Heart right ventricle (tissue), 16 donors: Measurements from ENCODE around the gene CTDNEP1. TPM values are rescaled to one million over a fixed set of nuclear protein-coding genes. Genes with fewer than 3 reads are reported as not detected.

ENCODE experiments used
- ATAC-seq, 8 donors: fragments of 200-7000 bp; cut with Tn5 transposase; one replicate each; pipeline ENCODE4 v1.9.1; 2020; ENCODE audit warnings: mild to moderate bottlenecking in 8 of 8, moderate library complexity in 8 of 8, moderate number of reproducible peaks in 1 of 8
- DNase-seq, 2 donors: peaks; one replicate each; pipeline ENCODE4 v3.0.0-alpha.2; 2020
- H3K27ac ChIP-seq, 10 donors: fragments of 200-600 bp; sonication (generic) in 2 of 10; one replicate each; pipeline versions ENCODE4 v1.5.0 to v1.8.0; 2020 to 2022; ENCODE audit warnings: mild to moderate bottlenecking in 3 of 10
- H3K27me3 ChIP-seq, 7 donors: fragments of 200-600 bp; one replicate each; pipeline ENCODE4 v1.8.0; 2021 to 2022; ENCODE audit warnings: mild to moderate bottlenecking in 2 of 7
- H3K36me3 ChIP-seq, 9 donors: fragments of 200-600 bp; sonication (generic) in 1 of 9; one replicate each; pipeline versions ENCODE4 v1.5.0 to v1.8.0; 2020 to 2022; ENCODE audit warnings: mild to moderate bottlenecking in 2 of 9
- H3K4me1 ChIP-seq, 9 donors: fragments of 200-600 bp; sonication (generic) in 1 of 9; one replicate each; pipeline versions ENCODE4 v1.5.0 to v1.8.0; 2020 to 2022; ENCODE audit warnings: mild to moderate bottlenecking in 4 of 9
- H3K4me3 ChIP-seq, 10 donors: fragments of 200-600 bp; sonication (generic) in 2 of 10; one replicate each; pipeline versions ENCODE4 v1.5.0 to v1.8.0; 2020 to 2022; ENCODE audit warnings: mild to moderate bottlenecking in 7 of 10, moderate library complexity in 2 of 10
- H3K9me3 ChIP-seq, 11 donors: fragments of 200-600 bp in 10 of 11; sonication (generic) in 2 of 11; one replicate each; pipeline versions ENCODE4 v1.5.0 to v1.8.0; 2013 to 2022; ENCODE audit warnings: mild to moderate bottlenecking in 2 of 11, control low read depth in 1 of 11, moderate library complexity in 1 of 11
- WGBS, 2 donors: extraction: QIAGEN DNeasy Blood & Tissue Kit; methylation state at CpG; one replicate each; pipeline ENCODE4 v1.1.7; 2013; ENCODE audit warnings: inconsistent platforms in 1 of 2; 5-methylcytosine and 5-hydroxymethylcytosine counted together
- intact Hi-C, 10 donors: fragments of 100-400 bp; cut with DNase I; formaldehyde crosslinking; loops; one replicate each; pipeline versions ENCODE4 v1.11.1 to v1.14.2; 2022
- polyA plus RNA-seq, 2 donors: library from polyadenylated mRNA; stranded (reverse); fragments of 200-250 nt; gene quantifications; one replicate each; pipeline ENCODE4 v1.2.3, GENCODE V29; 2013
- total RNA-seq, 10 donors: library from RNA; stranded (reverse); fragmentation: NEBNext Ultra II Directional in 3 of 10; extraction: Animal tissue kit (Norgen Biotek cat#: 25700) in 3 of 10; gene quantifications; one replicate each; pipeline versions ENCODE4 v1.2.1 to v1.2.4, GENCODE V29; 2021 to 2023
- TF ChIP-seq, protein P1 (sequence below), 9 donors: fragments of 200-600 bp; sonication (generic) in 2 of 9; IDR thresholded peaks; one replicate each; pipeline versions ENCODE4 v1.5.0 to v1.8.0; 2021 to 2022; ENCODE audit warnings: antibody characterized with exemption in 9 of 9, mild to moderate bottlenecking in 5 of 9, moderate library complexity in 1 of 9
- donor health status: Arrhythmogenic right ventricular cardiomyopathy.
- donor health status: ischemic (EF 13 %, LVEDD 7.1; RV severe dilation, severe dysfunction).
- donor health status: healthy with polysubstance abuse.
- donor health status: DM: no; HTN: yes; CAD: no.
- donor health status: DM: no; HTN: no; CAD: no.
- donor health status: ischemic (EF 25% LVEDD 6.9; RV normal size, moderate dysfunction).
- donor health status: ischemic (EF 25% LVEDD 5.7; RV mildly dilated, moderate dysfunction).
- donor health status: healthy.
- donor health status: DM: yes; HTN: yes; CAD: no.
- donor health status: Ischemic cardiomyopathy.
- donor health status: ischemic (EF 35%, LVEDD 5.7; RV mildly dilated, moderate dysfunction).
- donor health status: nonischemic (EF 11% LVEDD 7.7; RV severe dilation, severe dysfunction).
- donor health status: DM: yes; HTN: yes; CAD: no.
- donor health status: PGD.
- donor health status: ischemic (EF 29% LVEDD 5.4; RV normal size, mild dysfunction).
- donor health status: nonischemic (EF 23%, LVEDD 6.1; RV moderate dilation, normal function).

Gene CTDNEP1
- total and polyA plus RNA-seq, 12 donors = 56.3 to 135 (median 110) TPM

DNA sequence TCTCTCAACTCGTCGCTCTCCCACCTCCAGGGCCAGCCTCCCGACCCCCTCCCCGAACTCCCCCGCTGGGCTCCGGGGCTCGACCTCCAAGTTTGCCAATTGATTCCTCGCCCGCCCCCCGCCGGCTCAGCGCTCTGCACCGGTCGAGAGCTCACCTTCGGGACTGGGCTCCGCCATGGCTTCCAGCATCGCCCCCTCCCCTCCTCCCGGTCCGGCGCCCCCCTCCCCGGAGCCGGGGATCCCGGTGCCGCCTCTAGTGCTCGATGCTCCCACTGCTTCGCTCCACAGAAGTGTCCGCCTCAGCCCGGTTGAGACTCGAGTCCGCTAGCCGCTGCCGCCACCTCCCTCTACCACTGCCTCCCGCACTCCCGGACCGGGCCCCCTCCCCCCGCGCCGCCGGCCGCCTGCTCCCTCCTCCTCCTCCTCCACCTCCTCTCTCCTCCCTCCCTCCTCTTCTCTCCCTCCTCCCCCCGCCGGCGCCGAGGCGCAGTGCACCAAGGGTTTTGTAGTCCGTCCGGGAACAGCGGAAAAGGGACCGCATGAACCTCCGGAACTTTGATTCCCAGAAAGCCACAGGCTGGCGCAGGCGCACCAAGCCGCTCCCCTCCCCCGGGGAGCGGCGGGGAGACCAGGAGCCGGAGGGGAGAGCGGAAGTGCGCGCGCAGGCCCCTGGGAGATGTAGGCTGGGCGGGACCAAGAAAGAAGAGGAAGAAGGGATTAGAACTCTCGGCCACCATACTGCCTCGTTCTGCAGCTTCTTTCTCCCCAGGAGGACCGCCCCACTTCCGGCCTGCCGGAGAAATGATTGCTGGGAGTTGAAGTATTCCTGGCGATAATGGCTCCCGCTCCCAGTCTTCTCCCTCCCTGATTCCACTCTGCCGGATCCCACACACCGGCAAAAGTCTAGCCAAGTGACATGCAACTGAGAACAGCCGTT lies 12.2 kb downstream of the CTDNEP1 start, which contains the start of gene PHF23:
PHF23 (minus strand) TSS at position 367 of the 937 bp plus-strand sequence; CDS start at position 189, 178 bp downstream.
- peak; percentile 99 for DNase-seq
- TF ChIP-seq, protein P1, sequence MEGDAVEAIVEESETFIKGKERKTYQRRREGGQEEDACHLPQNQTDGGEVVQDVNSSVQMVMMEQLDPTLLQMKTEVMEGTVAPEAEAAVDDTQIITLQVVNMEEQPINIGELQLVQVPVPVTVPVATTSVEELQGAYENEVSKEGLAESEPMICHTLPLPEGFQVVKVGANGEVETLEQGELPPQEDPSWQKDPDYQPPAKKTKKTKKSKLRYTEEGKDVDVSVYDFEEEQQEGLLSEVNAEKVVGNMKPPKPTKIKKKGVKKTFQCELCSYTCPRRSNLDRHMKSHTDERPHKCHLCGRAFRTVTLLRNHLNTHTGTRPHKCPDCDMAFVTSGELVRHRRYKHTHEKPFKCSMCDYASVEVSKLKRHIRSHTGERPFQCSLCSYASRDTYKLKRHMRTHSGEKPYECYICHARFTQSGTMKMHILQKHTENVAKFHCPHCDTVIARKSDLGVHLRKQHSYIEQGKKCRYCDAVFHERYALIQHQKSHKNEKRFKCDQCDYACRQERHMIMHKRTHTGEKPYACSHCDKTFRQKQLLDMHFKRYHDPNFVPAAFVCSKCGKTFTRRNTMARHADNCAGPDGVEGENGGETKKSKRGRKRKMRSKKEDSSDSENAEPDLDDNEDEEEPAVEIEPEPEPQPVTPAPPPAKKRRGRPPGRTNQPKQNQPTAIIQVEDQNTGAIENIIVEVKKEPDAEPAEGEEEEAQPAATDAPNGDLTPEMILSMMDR (IDR thresholded peaks at IDR 0.05) = no peak
- Histone ChIP-seq H3K36me3 (peaks cover 0 to 44% (median under 1%) of the 10 kb centered on the region in 9 donors), H3K4me3 (peak within 1 kb of the TSS; percentile 86 to 99 (median 96)), H3K9me3 (no peaks in the 10 kb centered on the region), H3K4me1 (peaks cover 14 to 56% (median 44%) of the 10 kb centered on the region in 9 donors), H3K27ac (peak within 1 kb of the TSS; percentile 76 to 100 (median 96)), H3K27me3 (no peaks in the 10 kb centered on the region)
- WGBS, 2 donors = 1% methylated on average over 62 to 72 of the region's 72 CpGs
- peak; percentile 75 to 88 (median 82) for ATAC-seq
- intact Hi-C loops = loop anchor here in 2 of 10 donors (2.0 to 5.0 kb wide), 3 partner anchors 21 to 68 kb away; partner anchors contain the start of genes ACADVL (in 1 of the 2), DLG4 (in 1 of the 2) and EIF5A (in 1 of the 2)

DNA sequence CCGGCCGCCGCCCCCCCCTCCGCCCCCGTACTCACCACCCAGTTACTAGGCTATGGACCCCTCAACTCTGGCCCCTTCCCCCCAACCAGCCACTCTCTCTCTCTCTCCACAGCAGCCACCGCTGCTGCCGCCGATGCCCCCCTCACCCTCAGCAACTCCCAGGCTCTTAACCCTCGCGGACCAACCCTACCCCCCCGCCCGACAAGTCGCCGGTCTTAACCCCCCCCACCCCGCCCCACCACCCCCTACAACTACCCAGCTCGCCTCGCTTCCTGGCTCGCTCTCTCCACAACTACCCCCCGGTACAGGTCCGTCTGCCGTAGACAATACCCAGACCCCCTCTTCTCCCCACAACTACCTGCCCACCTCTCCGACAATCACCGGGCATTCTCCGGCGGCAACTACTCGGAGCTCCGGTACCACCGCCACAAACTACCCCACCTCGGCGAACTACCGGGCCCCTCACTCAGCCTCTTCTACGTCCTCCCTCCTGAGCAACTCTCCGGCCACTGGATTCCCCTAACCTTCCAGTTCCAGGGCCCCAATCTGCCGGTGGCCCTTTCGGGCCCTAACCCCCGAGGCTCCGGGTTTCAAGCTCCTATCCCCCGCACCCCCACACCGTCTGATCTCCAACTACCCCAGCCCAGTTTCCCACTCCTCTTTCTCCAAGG lies 13.0 kb downstream of the CTDNEP1 start:
- TF ChIP-seq, protein P1 (IDR thresholded peaks at IDR 0.05) = no peak
- WGBS, 2 donors = 1% methylated on average over 34 to 37 of the region's 39 CpGs
- peak in 1 of 2 donors; percentile 34 for DNase-seq
- Histone ChIP-seq H3K27me3 (no peaks in the 10 kb centered on the region), H3K36me3 (peaks cover 0 to 37% (median 0%) of the 10 kb centered on the region in 9 donors), H3K9me3 (no peaks in the 10 kb centered on the region), H3K4me3 (peak overlapping the region; percentile 86 to 99 (median 96)), H3K27ac (peak overlapping the region; percentile 76 to 100 (median 94)), H3K4me1 (peaks cover 14 to 57% (median 44%) of the 10 kb centered on the region in 9 donors)
- intact Hi-C loops = loop anchor here in 2 of 10 donors (2.0 kb wide), 2 partner anchors 20 to 24 kb away; partner anchors contain the start of genes ACADVL (in 1 of the 2) and DLG4 (in 1 of the 2)
- peak in 1 of 8 donors; percentile 0 for ATAC-seq

DNA sequence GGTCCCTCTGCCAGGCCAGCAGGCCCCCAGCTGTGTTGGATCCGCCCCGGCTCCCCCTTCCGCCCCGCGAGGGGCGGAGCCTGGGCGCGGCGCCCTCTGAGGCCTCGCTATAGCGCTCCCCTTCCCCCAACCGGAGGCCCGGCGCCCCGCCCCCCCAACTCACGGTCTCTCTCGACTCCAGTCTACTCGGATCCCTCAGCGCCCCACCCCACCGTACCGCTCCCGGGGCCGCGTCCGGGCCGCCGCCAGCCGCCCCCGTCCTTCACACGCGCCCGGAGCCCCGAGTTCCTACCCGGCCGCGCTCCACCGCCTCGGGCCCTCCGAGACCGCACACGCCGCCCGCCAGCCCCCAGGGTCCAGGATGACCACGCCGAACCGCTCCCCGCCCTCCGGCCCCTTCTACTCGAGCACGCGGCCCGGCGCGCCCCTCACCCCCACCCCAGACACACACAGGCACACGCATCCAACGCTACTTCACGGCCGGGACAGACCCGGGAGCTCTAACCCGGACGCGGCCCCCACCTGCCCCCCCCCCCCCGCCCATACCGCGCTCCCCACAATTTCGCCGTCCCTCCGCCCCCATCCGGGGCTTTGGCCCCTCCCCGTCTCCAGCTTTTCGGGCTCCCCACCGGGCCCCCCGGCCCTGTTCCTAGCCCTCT lies 13.6 kb downstream of the CTDNEP1 start:
- peak overlapping the region; percentile 16 to 99 (median 96) for H3K4me3 ChIP-seq
- 1% methylated on average over 54 to 71 of the region's 73 CpGs for WGBS, 2 donors
- peak overlapping the region; percentile 16 to 100 (median 94) for H3K27ac ChIP-seq
- H3K27me3 ChIP-seq = no peaks in the 10 kb centered on the region
- intact Hi-C loops = loop anchor here in 2 of 10 donors (2.0 kb wide), 2 partner anchors 19 to 23 kb away; partner anchors contain the start of genes ACADVL (in 1 of the 2) and DLG4 (in 1 of the 2)
- TF ChIP-seq, protein P1 (IDR thresholded peaks at IDR 0.05) = no peak
- DNase-seq (peak; percentile 83 to 86), ATAC-seq (peak in 3 of 8 donors; percentile 1 to 19 (median 5))
- peaks cover 14 to 59% (median 46%) of the 10 kb centered on the region in 9 donors for H3K4me1 ChIP-seq
- peaks cover 0 to 37% (median 0%) of the 10 kb centered on the region in 9 donors for H3K36me3 ChIP-seq
- H3K9me3 ChIP-seq = no peaks in the 10 kb centered on the region
